Parathyroid adenoma (tissue), 2 donors: Measurements from ENCODE around the gene SFI1.

Source experiments
- H2AFZ ChIP-seq: fragments of 300-600 bp; sonication (generic); one replicate; pipeline ENCODE4 v1.7.0; 2017; ENCODE audit warnings: antibody characterized with exemption, mild to moderate bottlenecking
- H3K27ac ChIP-seq: fragments of 300-600 bp; sonication (generic); one replicate; pipeline ENCODE4 v1.7.0; 2017
- H3K27me3 ChIP-seq: fragments of 300-600 bp; sonication (generic); one replicate; pipeline ENCODE4 v1.7.0; 2017; ENCODE audit warnings: low read length; ENCODE audit not compliant: control insufficient read depth, insufficient read depth
- H3K36me3 ChIP-seq: fragments of 300-600 bp; sonication (generic); one replicate; pipeline ENCODE4 v1.7.0; 2017; ENCODE audit warnings: low read length; ENCODE audit not compliant: control insufficient read depth, insufficient read depth
- H3K4me1 ChIP-seq: fragments of 300-600 bp; sonication (generic); one replicate; pipeline ENCODE4 v1.7.0; 2017; ENCODE audit warnings: control low read depth
- H3K4me2 ChIP-seq: fragments of 300-600 bp; sonication (generic); one replicate; pipeline ENCODE4 v1.7.0; 2017; ENCODE audit warnings: low read length
- H3K4me3 ChIP-seq: fragments of 300-600 bp; sonication (generic); one replicate; pipeline ENCODE4 v1.7.0; 2017; ENCODE audit warnings: low read depth, low read length
- H3K79me2 ChIP-seq: fragments of 300-600 bp; sonication (generic); one replicate; pipeline ENCODE4 v1.7.0; 2017; ENCODE audit warnings: control low read depth
- H3K9ac ChIP-seq: fragments of 300-600 bp; sonication (generic); one replicate; pipeline ENCODE4 v1.7.0; 2017; ENCODE audit warnings: mild to moderate bottlenecking
- H3K9me3 ChIP-seq: fragments of 300-600 bp; sonication (generic); one replicate; pipeline ENCODE4 v1.7.0; 2017; ENCODE audit warnings: low read length; ENCODE audit not compliant: control insufficient read depth
- TF ChIP-seq, protein P1 (sequence below): fragments of 300-600 bp; sonication (generic); IDR thresholded peaks from one replicate; pipeline ENCODE4 v1.7.0; 2017; ENCODE audit warnings: antibody characterized with exemption, mild to moderate bottlenecking
- donor health status: primary hyperparathyroidism.

SFI1 gene

DNA sequence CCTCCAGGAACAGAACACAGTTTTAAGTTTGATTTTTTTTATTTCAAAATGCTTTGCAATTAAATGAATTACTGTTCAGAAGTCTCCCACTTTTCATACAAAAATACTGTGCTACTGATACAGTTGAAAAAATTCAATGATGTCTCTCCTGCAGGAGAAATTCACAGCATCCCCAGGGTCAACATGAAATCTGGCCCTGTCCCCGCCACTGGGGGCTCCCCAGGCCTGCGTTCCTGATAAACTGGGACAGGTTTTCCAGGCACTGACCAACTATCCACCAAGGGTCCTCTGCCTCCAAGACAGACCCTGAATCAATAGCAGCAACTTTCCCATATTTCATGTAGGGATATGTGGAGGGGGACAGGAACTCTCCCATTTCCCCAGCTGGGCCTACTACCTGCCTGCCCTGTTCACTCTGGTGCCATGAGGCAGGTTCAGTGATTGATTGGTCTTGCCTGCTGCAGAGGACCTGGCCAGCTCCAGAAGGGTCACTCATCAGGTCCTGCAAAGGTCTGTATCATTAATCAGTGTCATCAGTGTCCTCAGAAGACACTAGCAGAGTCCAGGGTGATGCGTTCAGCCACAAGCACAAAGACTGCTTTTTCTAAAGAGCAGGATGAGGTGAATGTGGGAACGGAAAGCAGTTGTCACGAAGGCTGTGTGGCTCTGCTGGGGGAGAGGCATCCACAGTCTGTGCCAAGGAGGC lies 122.3 kb downstream of the SFI1 start:
- no peak overlapping the region for H2AFZ ChIP-seq
- no peak overlapping the region for H3K4me2 ChIP-seq
- H3K4me3 ChIP-seq, result no peak overlapping the region
- H3K36me3 ChIP-seq, result no peaks in the 10 kb centered on the region
- no peaks in the 10 kb centered on the region for H3K9me3 ChIP-seq
- H3K9ac ChIP-seq, result no peak overlapping the region
- H3K4me1 ChIP-seq, result no peaks in the 10 kb centered on the region
- no peaks in the 10 kb centered on the region for H3K27me3 ChIP-seq
- H3K79me2 ChIP-seq, result no peaks in the 10 kb centered on the region
- H3K27ac ChIP-seq, result no peak overlapping the region
- TF ChIP-seq, protein P1, sequence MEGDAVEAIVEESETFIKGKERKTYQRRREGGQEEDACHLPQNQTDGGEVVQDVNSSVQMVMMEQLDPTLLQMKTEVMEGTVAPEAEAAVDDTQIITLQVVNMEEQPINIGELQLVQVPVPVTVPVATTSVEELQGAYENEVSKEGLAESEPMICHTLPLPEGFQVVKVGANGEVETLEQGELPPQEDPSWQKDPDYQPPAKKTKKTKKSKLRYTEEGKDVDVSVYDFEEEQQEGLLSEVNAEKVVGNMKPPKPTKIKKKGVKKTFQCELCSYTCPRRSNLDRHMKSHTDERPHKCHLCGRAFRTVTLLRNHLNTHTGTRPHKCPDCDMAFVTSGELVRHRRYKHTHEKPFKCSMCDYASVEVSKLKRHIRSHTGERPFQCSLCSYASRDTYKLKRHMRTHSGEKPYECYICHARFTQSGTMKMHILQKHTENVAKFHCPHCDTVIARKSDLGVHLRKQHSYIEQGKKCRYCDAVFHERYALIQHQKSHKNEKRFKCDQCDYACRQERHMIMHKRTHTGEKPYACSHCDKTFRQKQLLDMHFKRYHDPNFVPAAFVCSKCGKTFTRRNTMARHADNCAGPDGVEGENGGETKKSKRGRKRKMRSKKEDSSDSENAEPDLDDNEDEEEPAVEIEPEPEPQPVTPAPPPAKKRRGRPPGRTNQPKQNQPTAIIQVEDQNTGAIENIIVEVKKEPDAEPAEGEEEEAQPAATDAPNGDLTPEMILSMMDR, result no peak

- no peak overlapping the region for H3K4me2 ChIP-seq
- no peaks in the 10 kb centered on the region for H3K9me3 ChIP-seq
- no peak overlapping the region for H3K27ac ChIP-seq
- H3K79me2 ChIP-seq, result no peaks in the 10 kb centered on the region
- TF ChIP-seq, protein P1, result no peak
- no peaks in the 10 kb centered on the region for H3K36me3 ChIP-seq
- no peaks in the 10 kb centered on the region for H3K4me1 ChIP-seq
- no peak overlapping the region for H2AFZ ChIP-seq
- no peak overlapping the region for H3K4me3 ChIP-seq
- H3K9ac ChIP-seq, result no peak overlapping the region
- H3K27me3 ChIP-seq, result no peaks in the 10 kb centered on the region
Measured at GRCh38 chr22:31619611-31620300, 123.4 kb downstream of the SFI1 start.

DNA sequence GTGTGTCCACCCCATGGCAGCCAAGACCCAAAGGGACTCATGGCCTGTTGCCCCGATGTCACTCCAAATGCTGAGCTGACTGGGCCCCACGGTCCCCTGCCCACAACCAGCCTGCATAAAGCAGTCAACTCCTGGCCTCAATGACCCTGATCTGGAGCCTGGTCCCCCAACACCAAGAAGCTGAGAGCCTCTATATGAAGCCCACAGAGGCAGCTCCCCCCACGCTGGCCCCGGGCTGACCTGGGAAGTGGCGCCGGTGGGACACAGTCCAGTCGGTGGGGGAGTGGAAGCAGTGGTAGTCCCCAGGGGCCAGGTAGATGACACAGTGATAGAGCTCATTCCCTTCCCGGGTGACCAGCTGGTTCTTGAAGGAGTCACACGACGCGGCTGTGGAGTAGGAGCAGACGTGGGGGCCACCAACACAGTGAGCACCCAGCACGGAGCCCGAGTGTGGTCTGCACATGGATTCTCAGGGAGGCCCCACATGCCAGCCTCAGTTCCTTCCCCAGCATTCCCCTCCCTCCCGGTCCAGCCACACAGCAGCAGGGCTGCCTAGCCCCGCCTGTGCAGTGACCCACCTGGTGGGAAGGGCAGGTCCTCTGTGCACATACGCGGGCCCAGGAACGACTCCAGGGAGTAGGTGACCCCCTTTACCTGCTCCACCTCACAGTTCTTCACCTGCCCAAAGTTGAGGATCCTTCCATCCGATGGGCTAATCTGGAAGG lies 124.6 kb downstream of the SFI1 start:
- no peaks in the 10 kb centered on the region for H3K27me3 ChIP-seq
- H2AFZ ChIP-seq, result no peak overlapping the region
- H3K79me2 ChIP-seq, result no peaks in the 10 kb centered on the region
- no peak overlapping the region for H3K9ac ChIP-seq
- no peaks in the 10 kb centered on the region for H3K9me3 ChIP-seq
- no peak overlapping the region for H3K4me2 ChIP-seq
- no peaks in the 10 kb centered on the region for H3K4me1 ChIP-seq
- TF ChIP-seq, protein P1, result no peak
- no peak overlapping the region for H3K4me3 ChIP-seq
- no peaks in the 10 kb centered on the region for H3K36me3 ChIP-seq
- no peak overlapping the region for H3K27ac ChIP-seq

GRCh38 chr22:31621507-31622124 lies 125.3 kb downstream of the SFI1 start:
- Histone ChIP-seq H3K4me2 (no peak overlapping the region), H3K4me1 (peaks cover 3% of the 10 kb centered on the region), H3K27me3 (no peaks in the 10 kb centered on the region), H3K9me3 (no peaks in the 10 kb centered on the region), H3K36me3 (no peaks in the 10 kb centered on the region), H3K27ac (no peak overlapping the region), H3K9ac (no peak overlapping the region), H2AFZ (no peak overlapping the region), H3K4me3 (no peak overlapping the region), H3K79me2 (no peaks in the 10 kb centered on the region)
- TF ChIP-seq, protein P1, result no peak
